ENCODE data around the gene FOXM1. TPM values are rescaled to one million over a fixed set of nuclear protein-coding genes. Genes with fewer than 3 reads are reported as not detected.

The FOXM1 gene
- total and polyA plus RNA-seq, 2 donors from 2014 or later: 1.3 TPM

DNA sequence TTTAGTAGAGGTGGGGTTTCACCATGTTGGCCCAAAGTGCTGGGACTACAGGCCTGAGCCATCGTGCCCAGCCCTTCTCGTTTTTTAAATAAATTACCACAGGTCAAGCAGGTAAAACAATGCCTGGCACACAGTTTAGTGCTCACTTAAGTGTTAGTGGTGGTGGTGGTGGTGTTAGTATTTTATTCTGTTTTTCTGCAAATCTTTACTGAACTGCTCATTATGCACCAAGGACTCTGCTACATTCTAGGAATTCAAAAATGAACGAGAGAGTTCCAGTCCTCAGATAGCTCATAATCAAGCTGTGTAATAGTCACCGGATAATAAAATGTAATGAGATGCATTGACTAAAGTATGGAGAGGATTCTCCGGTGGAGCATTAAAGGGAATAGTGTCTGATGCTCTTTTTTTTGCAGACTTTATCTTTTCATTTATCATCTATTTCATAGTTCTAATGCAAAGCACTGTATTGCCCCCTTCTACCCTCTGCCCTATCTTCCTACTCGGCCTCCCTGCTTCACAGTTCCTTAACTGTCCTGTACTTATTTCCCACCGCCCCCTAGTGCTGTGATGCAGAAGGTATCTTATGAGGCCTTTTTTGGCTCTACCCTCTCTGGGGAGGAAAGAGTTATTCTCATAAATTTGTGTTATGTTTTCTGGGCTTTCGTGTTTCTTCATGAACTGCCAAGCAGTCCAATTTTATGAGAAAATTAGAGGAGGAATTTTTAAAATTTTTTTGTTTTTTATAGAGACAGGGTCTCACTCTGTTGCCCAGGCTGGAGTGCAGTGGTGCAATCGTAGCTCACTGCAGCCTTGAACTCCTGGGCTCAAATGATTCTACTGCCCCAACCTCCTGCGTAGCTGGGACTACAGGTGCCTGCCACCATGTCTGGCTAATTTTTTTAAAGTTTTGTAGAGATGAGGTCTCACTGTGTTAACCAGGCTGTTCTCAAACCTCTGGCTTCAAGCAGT, 63.5 kb downstream of the FOXM1 start:
- TF ChIP-seq, protein P1, sequence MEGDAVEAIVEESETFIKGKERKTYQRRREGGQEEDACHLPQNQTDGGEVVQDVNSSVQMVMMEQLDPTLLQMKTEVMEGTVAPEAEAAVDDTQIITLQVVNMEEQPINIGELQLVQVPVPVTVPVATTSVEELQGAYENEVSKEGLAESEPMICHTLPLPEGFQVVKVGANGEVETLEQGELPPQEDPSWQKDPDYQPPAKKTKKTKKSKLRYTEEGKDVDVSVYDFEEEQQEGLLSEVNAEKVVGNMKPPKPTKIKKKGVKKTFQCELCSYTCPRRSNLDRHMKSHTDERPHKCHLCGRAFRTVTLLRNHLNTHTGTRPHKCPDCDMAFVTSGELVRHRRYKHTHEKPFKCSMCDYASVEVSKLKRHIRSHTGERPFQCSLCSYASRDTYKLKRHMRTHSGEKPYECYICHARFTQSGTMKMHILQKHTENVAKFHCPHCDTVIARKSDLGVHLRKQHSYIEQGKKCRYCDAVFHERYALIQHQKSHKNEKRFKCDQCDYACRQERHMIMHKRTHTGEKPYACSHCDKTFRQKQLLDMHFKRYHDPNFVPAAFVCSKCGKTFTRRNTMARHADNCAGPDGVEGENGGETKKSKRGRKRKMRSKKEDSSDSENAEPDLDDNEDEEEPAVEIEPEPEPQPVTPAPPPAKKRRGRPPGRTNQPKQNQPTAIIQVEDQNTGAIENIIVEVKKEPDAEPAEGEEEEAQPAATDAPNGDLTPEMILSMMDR (IDR thresholded peaks at IDR 0.05; ENCODE audit: borderline replicate concordance, extremely low read depth, insufficient read depth): peak; percentile 48
- intact Hi-C loops (cut with DNase I): no loop called here

DNA sequence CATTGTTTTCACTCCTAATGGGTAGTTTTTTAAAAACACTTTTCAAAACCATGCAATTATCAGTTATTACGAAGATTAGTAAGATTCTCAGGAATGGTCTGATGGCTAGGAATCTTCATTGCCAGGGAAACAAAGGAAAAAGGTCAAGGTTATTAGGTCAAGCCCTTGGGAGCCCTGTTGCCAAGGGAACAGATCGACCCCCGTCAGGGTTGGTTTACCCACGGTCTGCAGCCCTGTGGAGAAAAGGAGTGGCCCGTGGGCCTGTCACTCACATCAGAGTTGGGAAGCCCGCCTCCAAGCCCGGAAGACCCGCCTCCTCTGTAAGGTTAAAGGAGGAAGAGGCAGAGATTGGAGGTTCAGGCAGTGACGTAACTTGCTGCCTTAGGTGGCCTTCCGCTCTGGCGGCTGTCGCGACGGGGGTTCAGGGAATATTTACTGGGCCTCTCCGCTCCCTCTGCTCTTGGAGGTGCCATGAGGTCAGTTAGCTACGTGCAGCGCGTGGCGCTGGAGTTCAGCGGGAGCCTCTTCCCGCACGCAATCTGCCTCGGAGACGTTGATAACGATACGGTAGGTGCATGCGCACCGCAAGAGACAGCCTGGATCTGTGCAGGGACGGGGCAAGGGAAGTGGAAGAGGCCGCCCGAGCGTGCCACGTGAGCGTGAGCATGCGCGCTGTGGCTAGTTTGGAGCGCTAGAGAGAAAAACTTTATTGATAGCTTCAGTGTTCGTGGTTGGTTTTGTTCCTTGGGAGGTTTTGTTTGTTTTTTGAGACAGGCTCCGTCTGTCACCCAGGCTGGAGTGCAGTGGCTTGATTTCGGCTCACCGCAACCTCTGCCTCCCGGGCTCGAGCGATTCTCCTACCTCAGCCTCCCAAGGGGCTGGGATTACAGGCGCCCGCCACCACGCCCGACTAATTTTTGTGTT, 64.4 kb downstream of the FOXM1 start, which contains the start of gene ITFG2:
Gene ITFG2 (plus strand): TSS at position 379 of the 924 bp plus-strand sequence. CDS start 93 bp downstream, at position 472.
- Histone ChIP-seq H3K27ac (ENCODE audit: low read depth in 2 of 2, low read length in 2 of 2) (peak within 1 kb of the TSS; percentile 88 to 100), H3K4me3 (ENCODE audit: low read length in 3 of 3) (peak within 1 kb of the TSS; percentile 79 to 100 (median 100)), H3K4me1 (ENCODE audit: control insufficient read depth in 2 of 3, insufficient read depth in 2 of 3, low read depth in 1 of 3, low read length in 3 of 3) (peaks cover 0 to 14% (median 8%) of the 10 kb centered on the region in 3 donors), H3K27me3 (ENCODE audit: control insufficient read depth, insufficient read depth, low read length) (no peaks in the 10 kb centered on the region), H3K9ac (ENCODE audit: low read length in 3 of 3) (peak within 1 kb of the TSS; percentile 31 to 100 (median 98)), H3K36me3 (ENCODE audit: control insufficient read depth in 2 of 3, insufficient read depth in 3 of 3, low read length in 3 of 3) (peaks cover 0 to 10% (median 2%) of the 10 kb centered on the region in 3 donors), H3K9me3 (ENCODE audit: control insufficient read depth in 2 of 3, insufficient read depth in 1 of 3, low read length in 3 of 3) (no peaks in the 10 kb centered on the region)
- TF ChIP-seq, protein P1 (IDR thresholded peaks at IDR 0.05; ENCODE audit: borderline replicate concordance, extremely low read depth, insufficient read depth): peak; percentile 16
- peak; percentile 80 for FAIRE-seq
- intact Hi-C loops (cut with DNase I): no loop called here
- DNase-seq: peak; percentile 98 to 100 (median 99)

More for the DNA sequence above, 63.5 kb downstream of the FOXM1 start:
- peak overlapping the region; percentile 79 to 100 (median 100) for H3K4me3 ChIP-seq (ENCODE audit: low read length in 3 of 3)
- peaks cover 0 to 14% (median 8%) of the 10 kb centered on the region in 3 donors for H3K4me1 ChIP-seq (ENCODE audit: control insufficient read depth in 2 of 3, insufficient read depth in 2 of 3, low read depth in 1 of 3, low read length in 3 of 3)
- peak overlapping the region; percentile 31 to 100 (median 98) for H3K9ac ChIP-seq (ENCODE audit: low read length in 3 of 3)
- H3K27me3 ChIP-seq (ENCODE audit: control insufficient read depth, insufficient read depth, low read length): no peaks in the 10 kb centered on the region
- H3K36me3 ChIP-seq (ENCODE audit: control insufficient read depth in 2 of 3, insufficient read depth in 3 of 3, low read length in 3 of 3): peaks cover 4 to 19% (median 10%) of the 10 kb centered on the region in 3 donors
- H3K9me3 ChIP-seq (ENCODE audit: control insufficient read depth in 2 of 3, insufficient read depth in 1 of 3, low read length in 3 of 3): no peaks in the 10 kb centered on the region
- peak in 3 of 5 donors; percentile 57 to 87 (median 77) for DNase-seq
- no peak for FAIRE-seq
- H3K27ac ChIP-seq (ENCODE audit: low read depth in 2 of 2, low read length in 2 of 2): peak overlapping the region; percentile 88 to 100

DNA sequence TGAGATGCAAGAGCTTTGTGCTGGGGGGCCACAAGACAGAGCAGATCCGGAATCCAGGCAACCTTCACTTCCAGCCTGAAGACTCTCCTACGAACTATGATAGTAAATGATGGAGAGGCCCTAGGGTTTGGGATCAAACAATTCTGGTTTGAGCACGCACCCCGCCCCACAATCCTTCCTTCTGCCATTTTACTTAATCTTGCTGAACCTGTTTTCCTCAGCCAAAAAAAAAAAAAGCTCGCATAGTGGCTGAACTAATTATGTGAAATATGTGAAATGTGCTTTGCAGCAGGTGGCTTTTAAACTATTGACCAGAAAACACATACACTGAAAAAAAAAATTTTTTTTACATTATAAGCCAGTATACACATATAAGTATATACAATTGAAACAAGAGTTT, 65.2 kb downstream of the FOXM1 start:
- intact Hi-C loops (cut with DNase I): no loop called here

More for the DNA sequence above, 65.2 kb downstream of the FOXM1 start:
- Histone ChIP-seq H3K4me3 (ENCODE audit: low read length in 3 of 3) (peak overlapping the region; percentile 79 to 100 (median 100)), H3K36me3 (ENCODE audit: control insufficient read depth in 2 of 3, insufficient read depth in 3 of 3, low read length in 3 of 3) (peaks cover 0 to 4% (median 0%) of the 10 kb centered on the region in 3 donors), H3K9ac (ENCODE audit: low read length in 3 of 3) (peak overlapping the region in 2 of 3 donors; percentile 87 to 98), H3K9me3 (ENCODE audit: control insufficient read depth in 2 of 3, insufficient read depth in 1 of 3, low read length in 3 of 3) (no peaks in the 10 kb centered on the region), H3K4me1 (ENCODE audit: control insufficient read depth in 2 of 3, insufficient read depth in 2 of 3, low read depth in 1 of 3, low read length in 3 of 3) (peaks cover 0 to 14% (median 8%) of the 10 kb centered on the region in 3 donors), H3K27ac (ENCODE audit: low read depth in 2 of 2, low read length in 2 of 2) (no peak overlapping the region), H3K27me3 (ENCODE audit: control insufficient read depth, insufficient read depth, low read length) (no peaks in the 10 kb centered on the region)
- DNase-seq (peak in 3 of 5 donors; percentile 48 to 63 (median 52)), FAIRE-seq (no peak)
- TF ChIP-seq, protein P1 (IDR thresholded peaks at IDR 0.05; ENCODE audit: borderline replicate concordance, extremely low read depth, insufficient read depth): no peak

Other genes with a start within 250 kb of the FOXM1 start
- gene FKBP4, start 82.2 kb downstream of the FOXM1 start, total RNA-seq: 70.2 TPM
- gene FKBP4, start 82.2 kb downstream of the FOXM1 start, polyA plus RNA-seq (ENCODE audit: insufficient read depth, low read depth, low replicate concordance): 114 TPM
- 48.2 TPM for gene ITFG2, start 64.5 kb downstream of the FOXM1 start, total RNA-seq
- 23.6 TPM for gene ITFG2, start 64.5 kb downstream of the FOXM1 start, polyA plus RNA-seq (ENCODE audit: insufficient read depth, low read depth, low replicate concordance)
- 11.7 TPM for gene NRIP2, start 42.1 kb downstream of the FOXM1 start, total RNA-seq
- gene NRIP2, start 42.1 kb downstream of the FOXM1 start, polyA plus RNA-seq (ENCODE audit: insufficient read depth, low read depth, low replicate concordance): 15.9 TPM
- not detected for gene TEX52, start 20.1 kb downstream of the FOXM1 start, total RNA-seq
- gene TEX52, start 20.1 kb downstream of the FOXM1 start, polyA plus RNA-seq (ENCODE audit: insufficient read depth, low read depth, low replicate concordance): not detected
- 17.2 TPM for gene RHNO1, start within 50 bp of the FOXM1 start, total RNA-seq
- 15.9 TPM for gene RHNO1, start within 50 bp of the FOXM1 start, polyA plus RNA-seq (ENCODE audit: insufficient read depth, low read depth, low replicate concordance)
- 23.0 TPM for gene TULP3, start 13.7 kb upstream of the FOXM1 start, total RNA-seq
- 20.3 TPM for gene TULP3, start 13.7 kb upstream of the FOXM1 start, polyA plus RNA-seq (ENCODE audit: insufficient read depth, low read depth, low replicate concordance)
- 40.9 TPM for gene TEAD4, start 82.2 kb upstream of the FOXM1 start, total RNA-seq
- 19.8 TPM for gene TEAD4, start 82.2 kb upstream of the FOXM1 start, polyA plus RNA-seq (ENCODE audit: insufficient read depth, low read depth, low replicate concordance)
- gene TSPAN9, start 200.2 kb upstream of the FOXM1 start, total RNA-seq: 81.6 TPM
- gene TSPAN9, start 200.2 kb upstream of the FOXM1 start, polyA plus RNA-seq (ENCODE audit: insufficient read depth, low read depth, low replicate concordance): 62.4 TPM